HepG2 (cell line): ENCODE data around the gene SLC43A1. TPM values are rescaled to one million over a fixed set of nuclear protein-coding genes. Genes with fewer than 3 reads are reported as not detected.

Source experiments
- ATAC-seq: fragments of 200-7000 bp; cut with Tn5 transposase; 3 replicates; pipeline ENCODE4 v1.9.1; 2020; ENCODE audit warnings: mild to moderate bottlenecking, moderate library complexity
- BruUV-seq: library from RNA; stranded (reverse); fragments of 400-500 nt; replicated peaks from 2 replicates; lab custom pipeline; 2021; lab: Mats Ljungman, UMichigan
- CTCF ChIA-PET: fragments of 300-600 bp; formaldehyde crosslinking; extraction: SDS; loops from one replicate; lab custom pipeline; 2021; ENCODE audit warnings: low total read pairs, inconsistent platforms, low intra/inter-chr PET ratio; lab: Yijun Ruan, JAX
- POLR2A ChIA-PET: fragments of 350-600 bp; sonication (Branson Sonifier 250); formaldehyde crosslinking; loops from one replicate; lab custom pipeline; 2020; ENCODE audit warnings: antibody characterized with exemption, inconsistent platforms; lab: Yijun Ruan, JAX
- DNase-seq: peaks from one replicate; pipeline ENCODE4 v3.0.0-alpha.2; 2015; ENCODE audit warnings: low spot score
- FAIRE-seq: peaks from 3 replicates; lab custom pipeline; 2011; peaks lifted over from hg19 to GRCh38; lab: Jason Lieb, UNC
- H2AFZ ChIP-seq: one replicate; pipeline ENCODE4 v1.6.1; 2011; ENCODE audit warnings: low read length, inconsistent platforms
- H3K27ac ChIP-seq: fragments of 300-600 bp; 3 replicates; pipeline ENCODE4 v1.8.0; 2011; ENCODE audit warnings: mixed run types, mild to moderate bottlenecking, mixed read lengths, low read length, inconsistent platforms; ENCODE audit not compliant: insufficient read depth; ENCODE audit errors: extremely low read length
- H3K27me3 ChIP-seq, 2 experiments: fragments of 200-600 bp in 1 of 2; 2 replicates in 1 of 2; 3 replicates in 1 of 2; pipeline versions ENCODE4 v1.6.0 to v1.8.0; 2011; ENCODE audit warnings: low read length in 2 of 2, mild to moderate bottlenecking in 2 of 2, moderate library complexity in 2 of 2, inconsistent platforms in 1 of 2; ENCODE audit not compliant: insufficient read depth in 2 of 2, control insufficient read depth in 1 of 2
- H3K36me3 ChIP-seq, 2 experiments: fragments of 200-600 bp in 1 of 2; replicated peaks in 1 of 2; 2 replicates in 1 of 2; 3 replicates in 1 of 2; pipeline versions ENCODE4 v1.5.1 to v1.8.0; 2011; ENCODE audit warnings: low read length in 2 of 2, inconsistent platforms in 1 of 2; ENCODE audit not compliant: insufficient read depth in 2 of 2, control insufficient read depth in 1 of 2
- H3K4me1 ChIP-seq: 2 replicates; pipeline ENCODE4 v1.5.1; 2012; ENCODE audit warnings: low read length, inconsistent platforms; ENCODE audit not compliant: insufficient read depth
- H3K4me2 ChIP-seq: 2 replicates; pipeline ENCODE4 v1.6.0; 2011; ENCODE audit warnings: low read depth, low read length, inconsistent platforms
- H3K4me3 ChIP-seq, 3 experiments: fragments of 200-600 bp in 1 of 3; sonication (generic), shearing (Covaris generic) in 1 of 3; replicated peaks in 1 of 3; 2 replicates each; pipeline ENCODE4 v1.5.1; 2011 to 2016; ENCODE audit warnings: low read length in 3 of 3, inconsistent platforms in 2 of 3, low read depth in 2 of 3, mild to moderate bottlenecking in 2 of 3, control low read depth in 1 of 3, mixed read lengths in 1 of 3; ENCODE audit not compliant: insufficient read depth in 1 of 3
- H3K79me2 ChIP-seq: one replicate; pipeline ENCODE4 v1.6.1; 2011; ENCODE audit warnings: low read length, inconsistent platforms; ENCODE audit not compliant: insufficient read depth
- H3K9ac ChIP-seq: 2 replicates; pipeline ENCODE4 v1.6.0; 2011; ENCODE audit warnings: mild to moderate bottlenecking, low read depth, low read length, inconsistent platforms; ENCODE audit not compliant: insufficient read depth
- H3K9me3 ChIP-seq: 2 replicates; pipeline ENCODE4 v1.5.1; 2012; ENCODE audit warnings: mild to moderate bottlenecking, low read length
- H4K20me1 ChIP-seq: 2 replicates; pipeline ENCODE4 v1.6.0; 2011; ENCODE audit warnings: inconsistent platforms, mild to moderate bottlenecking, low read length, moderate library complexity; ENCODE audit not compliant: insufficient read depth
- AGO2 ChIP-seq: fragments of 200-400 bp; formaldehyde crosslinking; optimal IDR thresholded peaks from 2 replicates; pipeline ENCODE3; 2017; ENCODE audit warnings: mild to moderate bottlenecking, low read depth, low read length, moderate library complexity
- HOXA7 ChIP-seq: sonication (generic); formaldehyde crosslinking; IDR thresholded peaks from 2 replicates; pipeline ENCODE4 v1.8.1; 2022; ENCODE audit warnings: mild to moderate bottlenecking, missing genetic modification reagents, moderate library complexity
- KAT7 ChIP-seq: IDR thresholded peaks from 2 replicates; pipeline ENCODE4 v1.6.1; 2018; ENCODE audit warnings: borderline replicate concordance, missing compliant biosample characterization
- MIER3 ChIP-seq: IDR thresholded peaks from 2 replicates; pipeline ENCODE4 v1.6.1; 2016; ENCODE audit warnings: missing compliant biosample characterization, borderline replicate concordance
- RBM22 ChIP-seq: fragments of 200-400 bp; formaldehyde crosslinking; optimal IDR thresholded peaks from 2 replicates; pipeline ENCODE3; 2017; ENCODE audit warnings: mild to moderate bottlenecking, low read length, moderate library complexity
- ZNF205 ChIP-seq: IDR thresholded peaks from 2 replicates; pipeline ENCODE4 v1.6.1; 2018; ENCODE audit warnings: missing biosample characterization, missing genetic modification reagents
- ZNF83 ChIP-seq: sonication (generic); formaldehyde crosslinking; IDR thresholded peaks from 2 replicates; pipeline ENCODE4 v1.4.0; 2020; ENCODE audit warnings: missing genetic modification reagents, mild to moderate bottlenecking, borderline replicate concordance
- ZNF839 ChIP-seq: sonication (generic); formaldehyde crosslinking; IDR thresholded peaks from 2 replicates; pipeline ENCODE4 v1.4.0; 2020; ENCODE audit warnings: missing genetic modification reagents, mild to moderate bottlenecking, borderline replicate concordance
- ZNF878 ChIP-seq: sonication (generic); formaldehyde crosslinking; IDR thresholded peaks from 2 replicates; pipeline ENCODE4 v1.8.1; 2023; ENCODE audit warnings: mild to moderate bottlenecking, missing genetic modification reagents, moderate library complexity
- whole genome bisulfite sequencing: methylation state at CpG from one replicate; pipeline ENCODE4 v1.1.6; 2017; ENCODE audit warnings: low lambda C conversion rate; 5-methylcytosine and 5-hydroxymethylcytosine counted together
- in situ Hi-C: cut with HindIII; loops from 2 replicates; pipeline ENCODE4 v1.10.0; 2017; ENCODE audit warnings: low pct_unique_long_range_greater_than_20kb; ENCODE audit not compliant: extremely low pct_ligation_motif_present
- intact Hi-C: fragments of 100-400 bp; cut with micrococcal nuclease; formaldehyde crosslinking; loops from one replicate; pipeline ENCODE4 v1.10.0; 2022; ENCODE audit not compliant: unreplicated experiment
- polyA plus RNA-seq, 8 experiments: library from polyadenylated mRNA; depleted of rRNA in 3 of 8; stranded (reverse) in 7 of 8; unstranded in 1 of 8; fragments of >200 nt; fragmentation: Illumina TruSeq in 4 of 8; extraction: Trizol in 4 of 8; gene quantifications; 2 replicates each; pipeline versions ENCODE4 v1.2.1 to v1.2.3, GENCODE V29; 2011 to 2016; ENCODE audit warnings: low read depth in 4 of 8, missing spikeins in 1 of 8, mixed read lengths in 1 of 8; ENCODE audit not compliant: insufficient read depth in 1 of 8
- total RNA-seq, 5 experiments: library from RNA; depleted of rRNA; stranded (reverse); fragments of >200 nt; fragmentation: Illumina TruSeq; extraction: Trizol; gene quantifications; 2 replicates each; pipeline ENCODE4 v1.2.3, GENCODE V29; 2016; ENCODE audit warnings: low read depth in 1 of 5
- TF ChIP-seq, protein P1 (sequence below): sonication (generic); formaldehyde crosslinking; IDR thresholded peaks from 2 replicates; pipeline ENCODE4 v1.4.0; 2020; ENCODE audit warnings: missing genetic modification reagents
- TF ChIP-seq, protein P2 (sequence below): sonication (generic); formaldehyde crosslinking; IDR thresholded peaks from 2 replicates; pipeline ENCODE4 v1.8.1; 2023; ENCODE audit warnings: mild to moderate bottlenecking, moderate library complexity, missing genetic modification reagents
- TF ChIP-seq, protein P3 (sequence below): sonication (generic); formaldehyde crosslinking; IDR thresholded peaks from 2 replicates; pipeline ENCODE4 v1.5.1; 2020; ENCODE audit warnings: mild to moderate bottlenecking, missing genetic modification reagents, moderate library complexity
- TF ChIP-seq, protein P4 (sequence below): sonication (generic); formaldehyde crosslinking; IDR thresholded peaks from 2 replicates; pipeline ENCODE4 v1.5.0; 2020; ENCODE audit warnings: mild to moderate bottlenecking, missing genetic modification reagents, moderate library complexity

The SLC43A1 gene
- total and polyA plus RNA-seq, 2 of the 13 experiments (the other 11 are each of a cell fraction or from before 2014, with no cell fraction given) = 72.3 to 87.6 TPM

DNA sequence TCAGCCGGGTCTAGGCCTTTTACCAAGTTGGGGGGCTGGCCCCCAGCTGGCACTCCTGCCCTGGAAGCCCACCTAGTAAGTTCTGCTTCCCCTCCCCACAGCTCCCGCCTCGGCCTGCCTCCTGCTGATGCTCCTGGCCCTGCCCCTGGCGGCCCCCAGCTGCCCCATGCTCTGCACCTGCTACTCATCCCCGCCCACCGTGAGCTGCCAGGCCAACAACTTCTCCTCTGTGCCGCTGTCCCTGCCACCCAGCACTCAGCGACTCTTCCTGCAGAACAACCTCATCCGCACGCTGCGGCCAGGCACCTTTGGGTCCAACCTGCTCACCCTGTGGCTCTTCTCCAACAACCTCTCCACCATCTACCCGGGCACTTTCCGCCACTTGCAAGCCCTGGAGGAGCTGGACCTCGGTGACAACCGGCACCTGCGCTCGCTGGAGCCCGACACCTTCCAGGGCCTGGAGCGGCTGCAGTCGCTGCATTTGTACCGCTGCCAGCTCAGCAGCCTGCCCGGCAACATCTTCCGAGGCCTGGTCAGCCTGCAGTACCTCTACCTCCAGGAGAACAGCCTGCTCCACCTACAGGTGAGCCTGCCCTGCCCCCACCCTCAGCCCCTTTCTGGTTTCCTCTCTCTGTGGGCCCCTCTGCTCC is 47.9 kb downstream of the SLC43A1 start:
- Histone ChIP-seq H3K4me2 (no peak overlapping the region), H4K20me1 (no peaks in the 10 kb centered on the region), H3K9ac (no peak overlapping the region), H3K27ac (no peak overlapping the region), H3K27me3 (no peaks in the 10 kb centered on the region), H3K79me2 (no peaks in the 10 kb centered on the region), H3K9me3 (no peaks in the 10 kb centered on the region), H3K36me3 (no peaks in the 10 kb centered on the region), H2AFZ (no peak overlapping the region), H3K4me1 (peaks cover 7% of the 10 kb centered on the region), H3K4me3 (no peak overlapping the region)
- intact Hi-C loops (no loop called here), in situ Hi-C loops (no loop called here)
- WGBS = 97% methylated on average over 19 of the region's 23 CpGs
- CTCF ChIA-PET = no interaction called here
- no TSS peak for BruUV-seq
- no peak for TF ChIP-seq ZNF878
- TF ChIP-seq AGO2 = peak; percentile 61
- ATAC-seq = no peak
- no peak for DNase-seq
- POLR2A ChIA-PET = no interaction called here
- FAIRE-seq = no peak

DNA sequence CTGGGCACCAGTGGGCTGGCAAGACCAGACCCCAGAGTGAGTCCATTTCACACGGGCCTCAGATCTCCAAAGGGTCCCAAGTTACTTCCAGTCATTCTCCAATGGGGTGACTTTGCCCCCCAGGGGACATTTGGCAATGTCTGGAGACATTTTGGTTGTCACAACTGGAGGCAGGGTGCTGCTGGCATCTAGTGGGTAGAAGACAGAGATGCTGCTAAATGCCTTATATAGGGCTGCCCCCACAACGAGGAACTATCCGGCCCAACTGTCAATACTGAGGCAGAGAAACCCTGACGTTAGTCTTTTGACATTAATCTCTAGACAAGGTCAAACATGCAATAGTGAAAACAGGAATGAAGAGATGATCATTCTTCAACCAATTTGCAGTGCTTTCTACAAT is 48.8 kb downstream of the SLC43A1 start:
- 63% methylated on average over 4 of the region's 4 CpGs for WGBS
- no peak for FAIRE-seq
- H3K9me3 ChIP-seq = no peaks in the 10 kb centered on the region
- no peak for ATAC-seq
- in situ Hi-C loops = no loop called here
- no peaks in the 10 kb centered on the region for H3K79me2 ChIP-seq
- POLR2A ChIA-PET = no interaction called here
- no peaks in the 10 kb centered on the region for H3K36me3 ChIP-seq
- intact Hi-C loops = no loop called here
- no peak overlapping the region for H2AFZ ChIP-seq
- no peak overlapping the region for H3K4me3 ChIP-seq
- no peak overlapping the region for H3K4me2 ChIP-seq
- no peak overlapping the region for H3K9ac ChIP-seq
- no TSS peak for BruUV-seq
- H4K20me1 ChIP-seq = no peaks in the 10 kb centered on the region
- CTCF ChIA-PET = no interaction called here
- H3K27me3 ChIP-seq = no peaks in the 10 kb centered on the region
- H3K4me1 ChIP-seq = peaks cover 11% of the 10 kb centered on the region
- no peak for DNase-seq
- no peak overlapping the region for H3K27ac ChIP-seq
- TF ChIP-seq MIER3 (CRISPR knock-in tag) = no peak
- TF ChIP-seq, protein P1, sequence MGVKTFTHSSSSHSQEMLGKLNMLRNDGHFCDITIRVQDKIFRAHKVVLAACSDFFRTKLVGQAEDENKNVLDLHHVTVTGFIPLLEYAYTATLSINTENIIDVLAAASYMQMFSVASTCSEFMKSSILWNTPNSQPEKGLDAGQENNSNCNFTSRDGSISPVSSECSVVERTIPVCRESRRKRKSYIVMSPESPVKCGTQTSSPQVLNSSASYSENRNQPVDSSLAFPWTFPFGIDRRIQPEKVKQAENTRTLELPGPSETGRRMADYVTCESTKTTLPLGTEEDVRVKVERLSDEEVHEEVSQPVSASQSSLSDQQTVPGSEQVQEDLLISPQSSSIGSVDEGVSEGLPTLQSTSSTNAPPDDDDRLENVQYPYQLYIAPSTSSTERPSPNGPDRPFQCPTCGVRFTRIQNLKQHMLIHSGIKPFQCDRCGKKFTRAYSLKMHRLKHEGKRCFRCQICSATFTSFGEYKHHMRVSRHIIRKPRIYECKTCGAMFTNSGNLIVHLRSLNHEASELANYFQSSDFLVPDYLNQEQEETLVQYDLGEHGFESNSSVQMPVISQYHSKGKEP (CRISPR knock-in tag) = no peak
- no peak for TF ChIP-seq ZNF205
- no peak for TF ChIP-seq ZNF83 (CRISPR knock-in tag)
- no peak for TF ChIP-seq KAT7
- no peak for TF ChIP-seq ZNF839 (CRISPR knock-in tag)
- TF ChIP-seq, protein P2, sequence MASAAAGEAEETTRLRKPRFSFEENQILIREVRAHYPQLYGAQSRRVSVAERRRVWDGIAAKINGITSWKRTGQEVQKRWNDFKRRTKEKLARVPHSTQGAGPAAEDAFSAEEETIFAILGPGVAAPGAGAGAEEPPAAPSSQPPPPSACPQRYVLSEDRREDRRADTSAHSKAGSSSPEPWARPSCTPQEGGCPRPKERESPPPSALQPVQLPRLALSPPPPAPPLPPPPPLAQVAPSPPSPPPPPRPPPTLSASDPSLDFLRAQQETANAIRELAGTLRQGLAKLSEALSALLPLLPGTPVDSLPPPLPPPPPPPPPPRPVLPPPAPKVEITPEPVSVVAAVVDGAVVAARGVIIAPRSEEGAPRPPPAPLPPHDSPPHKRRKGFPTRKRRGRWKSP = no peak
- TF ChIP-seq, protein P3, sequence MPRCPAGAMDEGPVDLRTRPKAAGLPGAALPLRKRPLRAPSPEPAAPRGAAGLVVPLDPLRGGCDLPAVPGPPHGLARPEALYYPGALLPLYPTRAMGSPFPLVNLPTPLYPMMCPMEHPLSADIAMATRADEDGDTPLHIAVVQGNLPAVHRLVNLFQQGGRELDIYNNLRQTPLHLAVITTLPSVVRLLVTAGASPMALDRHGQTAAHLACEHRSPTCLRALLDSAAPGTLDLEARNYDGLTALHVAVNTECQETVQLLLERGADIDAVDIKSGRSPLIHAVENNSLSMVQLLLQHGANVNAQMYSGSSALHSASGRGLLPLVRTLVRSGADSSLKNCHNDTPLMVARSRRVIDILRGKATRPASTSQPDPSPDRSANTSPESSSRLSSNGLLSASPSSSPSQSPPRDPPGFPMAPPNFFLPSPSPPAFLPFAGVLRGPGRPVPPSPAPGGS (CRISPR knock-in tag) = no peak
- TF ChIP-seq, protein P4, sequence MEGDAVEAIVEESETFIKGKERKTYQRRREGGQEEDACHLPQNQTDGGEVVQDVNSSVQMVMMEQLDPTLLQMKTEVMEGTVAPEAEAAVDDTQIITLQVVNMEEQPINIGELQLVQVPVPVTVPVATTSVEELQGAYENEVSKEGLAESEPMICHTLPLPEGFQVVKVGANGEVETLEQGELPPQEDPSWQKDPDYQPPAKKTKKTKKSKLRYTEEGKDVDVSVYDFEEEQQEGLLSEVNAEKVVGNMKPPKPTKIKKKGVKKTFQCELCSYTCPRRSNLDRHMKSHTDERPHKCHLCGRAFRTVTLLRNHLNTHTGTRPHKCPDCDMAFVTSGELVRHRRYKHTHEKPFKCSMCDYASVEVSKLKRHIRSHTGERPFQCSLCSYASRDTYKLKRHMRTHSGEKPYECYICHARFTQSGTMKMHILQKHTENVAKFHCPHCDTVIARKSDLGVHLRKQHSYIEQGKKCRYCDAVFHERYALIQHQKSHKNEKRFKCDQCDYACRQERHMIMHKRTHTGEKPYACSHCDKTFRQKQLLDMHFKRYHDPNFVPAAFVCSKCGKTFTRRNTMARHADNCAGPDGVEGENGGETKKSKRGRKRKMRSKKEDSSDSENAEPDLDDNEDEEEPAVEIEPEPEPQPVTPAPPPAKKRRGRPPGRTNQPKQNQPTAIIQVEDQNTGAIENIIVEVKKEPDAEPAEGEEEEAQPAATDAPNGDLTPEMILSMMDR (CRISPR knock-in tag) = no peak
- TF ChIP-seq RBM22 = no peak
- no peak for TF ChIP-seq HOXA7
